NT2/D1 (cell line): ENCODE data around the gene NDUFAF7.

Experiments used
- SUZ12 ChIP-seq: IDR thresholded peaks from 2 replicates; pipeline ENCODE4 v1.6.1; 2011; ENCODE audit not compliant: insufficient read length, insufficient read depth; ENCODE audit errors: extremely low read depth
- ZNF274 ChIP-seq: IDR thresholded peaks from 2 replicates; pipeline ENCODE4 v1.6.1; 2011; ENCODE audit warnings: mild to moderate bottlenecking, low read depth, low read length

DNA sequence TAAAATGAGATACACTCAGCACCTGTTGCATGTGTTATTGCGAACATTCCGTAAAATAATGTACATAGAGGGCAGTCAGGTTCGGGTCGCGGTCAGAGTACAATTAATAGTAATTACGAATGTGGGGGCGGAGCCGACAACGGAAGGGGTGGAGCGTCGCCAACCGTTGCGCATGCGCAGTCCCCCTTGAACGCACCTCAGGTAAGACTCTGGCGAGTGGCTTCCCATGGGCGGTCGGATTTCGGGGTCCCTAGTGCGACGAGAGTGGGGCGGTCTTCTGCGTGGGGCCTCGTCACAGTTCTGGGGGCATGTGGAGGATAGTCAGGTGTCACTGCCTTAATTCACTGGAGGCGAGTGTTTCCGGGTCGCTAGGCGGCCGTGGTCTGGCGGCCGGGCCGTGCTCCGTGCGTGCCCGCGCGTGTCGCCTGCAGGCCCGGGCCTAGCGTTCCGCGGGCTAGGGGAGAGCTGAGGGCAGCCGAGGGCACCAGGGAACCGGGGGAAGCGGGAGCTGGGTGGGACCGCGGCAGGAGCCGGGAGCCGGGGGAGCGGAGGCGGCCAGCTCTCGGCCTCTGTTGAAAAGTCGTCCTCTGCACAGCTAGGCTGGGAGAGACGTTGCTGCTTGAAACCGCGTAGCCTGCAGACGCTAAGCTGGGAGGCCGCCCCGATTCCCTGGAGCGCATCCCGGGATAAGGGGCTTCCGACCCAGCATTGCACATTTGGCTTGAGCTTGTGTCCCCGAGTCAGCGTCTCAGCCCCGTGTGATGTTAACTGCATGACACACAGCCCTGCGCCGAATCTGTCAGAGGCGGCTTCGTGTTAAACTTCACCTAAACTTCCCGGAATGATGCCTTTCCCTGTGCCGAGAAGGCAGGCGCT lies 34.9 kb upstream of the NDUFAF7 start, which contains the start of gene CEBPZOS:
- TF ChIP-seq SUZ12 (no peak), ZNF274 (no peak)
